ENCODE data around the gene LAMC3.
"Not testable (repeated sequence)": the region's sequence is repeated elsewhere in the genome, so short reads cannot be mapped to it uniquely, and the experiment has no call there.

The LAMC3 gene

GRCh38 chr9:131028221-131028884 lies 19.4 kb downstream of the LAMC3 start:
- no peaks in the 10 kb centered on the region for H3K4me1 ChIP-seq (ENCODE audit: control insufficient read depth, insufficient read depth, low read length)
- DNase-seq (ENCODE audit: low read depth) = no peak
- no peaks in the 10 kb centered on the region for H3K36me3 ChIP-seq (ENCODE audit: control insufficient read depth, insufficient read depth, low read length, severe bottlenecking)
- H3K4me3 ChIP-seq (ENCODE audit: low read length) = no peak overlapping the region
- peaks cover 51% of the 10 kb centered on the region for H3K27me3 ChIP-seq (replicated peaks; ENCODE audit: control insufficient read depth, insufficient read depth, low read length)
- no peak overlapping the region for H3K9ac ChIP-seq (ENCODE audit: low read length)
- no peaks in the 10 kb centered on the region for H3K9me3 ChIP-seq (ENCODE audit: control insufficient read depth, low read length)

- Histone ChIP-seq H3K4me3 (ENCODE audit: low read length) (no peak overlapping the region), H3K9ac (ENCODE audit: low read length) (no peak overlapping the region), H3K36me3 (ENCODE audit: control insufficient read depth, insufficient read depth, low read length, severe bottlenecking) (no peaks in the 10 kb centered on the region), H3K4me1 (ENCODE audit: control insufficient read depth, insufficient read depth, low read length) (no peaks in the 10 kb centered on the region), H3K27me3 (replicated peaks; ENCODE audit: control insufficient read depth, insufficient read depth, low read length) (peaks cover 52% of the 10 kb centered on the region), H3K9me3 (ENCODE audit: control insufficient read depth, low read length) (no peaks in the 10 kb centered on the region)
- DNase-seq (ENCODE audit: low read depth) = no peak
These were observed 20.1 kb downstream of the LAMC3 start for GRCh38 chr9:131028931-131029573.

GRCh38 chr9:131029574-131029952 lies 20.6 kb downstream of the LAMC3 start:
- H3K9me3 ChIP-seq (ENCODE audit: control insufficient read depth, low read length) = no peaks in the 10 kb centered on the region
- no peak overlapping the region for H3K9ac ChIP-seq (ENCODE audit: low read length)
- H3K4me3 ChIP-seq (ENCODE audit: low read length) = no peak overlapping the region
- DNase-seq (ENCODE audit: low read depth) = no peak
- H3K27me3 ChIP-seq (replicated peaks; ENCODE audit: control insufficient read depth, insufficient read depth, low read length) = peaks cover 55% of the 10 kb centered on the region
- H3K36me3 ChIP-seq (ENCODE audit: control insufficient read depth, insufficient read depth, low read length, severe bottlenecking) = no peaks in the 10 kb centered on the region
- no peaks in the 10 kb centered on the region for H3K4me1 ChIP-seq (ENCODE audit: control insufficient read depth, insufficient read depth, low read length)

- Histone ChIP-seq H3K9ac (ENCODE audit: low read length) (no peak overlapping the region), H3K36me3 (ENCODE audit: control insufficient read depth, insufficient read depth, low read length, severe bottlenecking) (no peaks in the 10 kb centered on the region), H3K4me3 (ENCODE audit: low read length) (no peak overlapping the region), H3K27me3 (replicated peaks; ENCODE audit: control insufficient read depth, insufficient read depth, low read length) (peaks cover 48% of the 10 kb centered on the region), H3K4me1 (ENCODE audit: control insufficient read depth, insufficient read depth, low read length) (no peaks in the 10 kb centered on the region), H3K9me3 (ENCODE audit: control insufficient read depth, low read length) (no peaks in the 10 kb centered on the region)
- no peak for DNase-seq (ENCODE audit: low read depth)
These were observed 21.4 kb downstream of the LAMC3 start for GRCh38 chr9:131030239-131031004.

GRCh38 chr9:131031005-131031641 lies 22.1 kb downstream of the LAMC3 start:
- Histone ChIP-seq H3K9ac (ENCODE audit: low read length) (no peak overlapping the region), H3K27me3 (replicated peaks; ENCODE audit: control insufficient read depth, insufficient read depth, low read length) (peaks cover 41% of the 10 kb centered on the region), H3K4me3 (ENCODE audit: low read length) (no peak overlapping the region), H3K4me1 (ENCODE audit: control insufficient read depth, insufficient read depth, low read length) (no peaks in the 10 kb centered on the region), H3K36me3 (ENCODE audit: control insufficient read depth, insufficient read depth, low read length, severe bottlenecking) (no peaks in the 10 kb centered on the region), H3K9me3 (ENCODE audit: control insufficient read depth, low read length) (no peaks in the 10 kb centered on the region)
- DNase-seq (ENCODE audit: low read depth) = no peak

- H3K27me3 ChIP-seq (replicated peaks; ENCODE audit: control insufficient read depth, insufficient read depth, low read length) = peaks cover 37% of the 10 kb centered on the region
These were observed 22.6 kb downstream of the LAMC3 start for GRCh38 chr9:131031642-131032005.

GRCh38 chr9:131032384-131032783 lies 23.4 kb downstream of the LAMC3 start:
- no peaks in the 10 kb centered on the region for H3K36me3 ChIP-seq (ENCODE audit: control insufficient read depth, insufficient read depth, low read length, severe bottlenecking)
- H3K9me3 ChIP-seq (ENCODE audit: control insufficient read depth, low read length) = no peaks in the 10 kb centered on the region
- peaks cover 7% of the 10 kb centered on the region for H3K4me1 ChIP-seq (ENCODE audit: control insufficient read depth, insufficient read depth, low read length)
- no peak overlapping the region for H3K9ac ChIP-seq (ENCODE audit: low read length)
- peaks cover 33% of the 10 kb centered on the region for H3K27me3 ChIP-seq (replicated peaks; ENCODE audit: control insufficient read depth, insufficient read depth, low read length)
- no peak overlapping the region for H3K4me3 ChIP-seq (ENCODE audit: low read length)
- no peak for DNase-seq (ENCODE audit: low read depth)

More at GRCh38 chr9:131031642-131032005, 22.6 kb downstream of the LAMC3 start:
- Histone ChIP-seq H3K4me1 (ENCODE audit: control insufficient read depth, insufficient read depth, low read length) (peaks cover 2% of the 10 kb centered on the region), H3K9ac (ENCODE audit: low read length) (no peak overlapping the region), H3K36me3 (ENCODE audit: control insufficient read depth, insufficient read depth, low read length, severe bottlenecking) (no peaks in the 10 kb centered on the region), H3K4me3 (ENCODE audit: low read length) (no peak overlapping the region), H3K9me3 (ENCODE audit: control insufficient read depth, low read length) (no peaks in the 10 kb centered on the region)
- no peak for DNase-seq (ENCODE audit: low read depth)

GRCh38 chr9:131033269-131034224 lies 24.6 kb downstream of the LAMC3 start:
- DNase-seq (ENCODE audit: low read depth) = no peak
- peaks cover 29% of the 10 kb centered on the region for H3K27me3 ChIP-seq (replicated peaks; ENCODE audit: control insufficient read depth, insufficient read depth, low read length)
- H3K4me3 ChIP-seq (ENCODE audit: low read length) = no peak overlapping the region
- H3K9ac ChIP-seq (ENCODE audit: low read length) = no peak overlapping the region
- peaks cover 7% of the 10 kb centered on the region for H3K4me1 ChIP-seq (ENCODE audit: control insufficient read depth, insufficient read depth, low read length)
- no peaks in the 10 kb centered on the region for H3K36me3 ChIP-seq (ENCODE audit: control insufficient read depth, insufficient read depth, low read length, severe bottlenecking)
- H3K9me3 ChIP-seq (ENCODE audit: control insufficient read depth, low read length) = no peaks in the 10 kb centered on the region

- Histone ChIP-seq H3K4me1 (ENCODE audit: control insufficient read depth, insufficient read depth, low read length) (peaks cover 7% of the 10 kb centered on the region), H3K36me3 (ENCODE audit: control insufficient read depth, insufficient read depth, low read length, severe bottlenecking) (no peaks in the 10 kb centered on the region), H3K27me3 (replicated peaks; ENCODE audit: control insufficient read depth, insufficient read depth, low read length) (peaks cover 30% of the 10 kb centered on the region), H3K4me3 (ENCODE audit: low read length) (no peak overlapping the region), H3K9ac (ENCODE audit: low read length) (no peak overlapping the region), H3K9me3 (ENCODE audit: control insufficient read depth, low read length) (no peaks in the 10 kb centered on the region)
- DNase-seq (ENCODE audit: low read depth) = no peak
These were observed 25.3 kb downstream of the LAMC3 start for GRCh38 chr9:131034268-131034667.

GRCh38 chr9:131034749-131035148 lies 25.8 kb downstream of the LAMC3 start:
- H3K9me3 ChIP-seq (ENCODE audit: control insufficient read depth, low read length); H3K9ac ChIP-seq (ENCODE audit: low read length); DNase-seq (ENCODE audit: low read depth); H3K4me3 ChIP-seq (ENCODE audit: low read length); H3K36me3 ChIP-seq (ENCODE audit: control insufficient read depth, insufficient read depth, low read length, severe bottlenecking); H3K4me1 ChIP-seq (ENCODE audit: control insufficient read depth, insufficient read depth, low read length): not testable (repeated sequence)
- H3K27me3 ChIP-seq (replicated peaks; ENCODE audit: control insufficient read depth, insufficient read depth, low read length) = peaks cover 26% of the 10 kb centered on the region
